GM18861 (cell line): ENCODE measurements around the gene RASAL2.
"Not testable (repeated sequence)": the region's sequence is repeated elsewhere in the genome, so short reads cannot be mapped to it uniquely, and the experiment has no call there.

Source experiments
- ATAC-seq: cut with Tn5 transposase; IDR thresholded peaks from one replicate; pipeline ENCODE4 v1.9.1; 2021; ENCODE audit not compliant: unreplicated experiment

Gene RASAL2

DNA sequence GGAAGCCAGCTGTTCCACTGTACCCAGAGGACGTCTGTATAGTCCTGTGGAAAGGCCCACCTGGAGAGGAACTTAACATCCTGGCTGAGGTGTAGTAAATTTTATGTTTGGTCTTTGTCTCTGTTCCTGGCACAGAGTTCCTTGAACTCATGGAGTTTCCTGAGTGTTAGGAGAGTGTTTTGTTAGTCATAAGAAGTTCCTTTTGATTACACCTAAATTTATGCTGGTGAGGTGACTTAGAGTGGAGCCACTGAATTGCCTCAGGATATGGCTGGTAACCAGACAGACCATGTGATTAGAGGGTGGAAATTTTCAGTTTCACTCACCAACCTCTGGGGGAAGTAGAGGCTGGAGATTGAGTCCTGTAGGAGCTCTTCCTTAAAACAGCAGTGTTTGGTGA lies 57.9 kb downstream of the RASAL2 start:
- no peak for ATAC-seq

- ATAC-seq: no peak
Observed at GRCh38 chr1:178155481-178156255, 61.8 kb downstream of the RASAL2 start.

DNA sequence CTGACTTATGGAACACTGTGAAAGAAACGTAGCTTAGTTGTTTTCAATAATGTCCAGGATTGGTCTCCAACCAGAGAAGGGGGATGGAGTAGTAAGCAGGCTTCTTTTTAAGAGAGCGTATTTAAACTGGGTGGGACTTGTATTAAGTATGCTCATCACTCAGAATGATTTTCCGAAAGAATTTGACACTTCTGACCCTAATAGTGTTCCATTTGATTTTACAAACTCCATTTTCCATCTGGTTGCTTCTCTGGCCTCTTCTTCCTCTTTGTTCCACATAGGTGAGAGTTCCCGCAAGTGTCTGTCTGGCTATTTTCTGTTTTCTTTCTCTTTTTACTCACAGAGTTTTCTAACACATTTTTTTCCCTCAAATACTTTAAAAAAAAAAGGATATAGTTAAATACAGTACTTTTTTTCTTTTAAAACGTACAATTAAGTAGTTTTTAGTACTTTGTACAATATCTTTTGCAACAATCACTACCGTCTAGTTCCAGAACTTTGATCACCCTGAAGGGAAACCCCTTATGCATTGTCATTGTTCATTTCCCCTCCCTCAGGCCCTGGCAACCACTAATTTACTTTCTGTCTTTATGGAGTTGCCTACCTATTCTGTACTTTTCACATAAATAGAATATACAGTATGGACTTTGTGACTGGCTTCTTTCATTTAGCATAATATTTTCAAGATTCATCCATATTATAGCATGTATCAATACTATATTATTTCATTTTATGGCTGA lies 67.0 kb downstream of the RASAL2 start:
- no peak for ATAC-seq

DNA sequence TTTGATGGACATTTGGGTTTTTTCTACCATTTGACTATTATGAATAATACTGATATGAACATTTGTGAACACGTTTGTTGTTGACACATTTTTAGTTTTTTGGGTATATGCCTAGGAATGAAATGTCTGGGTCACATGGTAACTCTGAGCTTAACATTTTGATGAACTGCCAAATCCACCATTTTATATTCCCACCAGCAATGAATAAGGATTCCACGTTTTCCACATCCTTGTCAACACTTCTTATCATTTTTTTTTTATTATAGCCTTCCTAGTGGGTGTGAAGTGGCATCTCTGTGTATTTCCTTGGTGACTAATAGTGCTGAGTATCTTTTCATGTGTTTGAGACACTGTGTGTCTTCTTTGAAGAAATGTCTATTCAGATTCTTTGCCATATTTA lies 67.6 kb downstream of the RASAL2 start:
- no peak for ATAC-seq

DNA sequence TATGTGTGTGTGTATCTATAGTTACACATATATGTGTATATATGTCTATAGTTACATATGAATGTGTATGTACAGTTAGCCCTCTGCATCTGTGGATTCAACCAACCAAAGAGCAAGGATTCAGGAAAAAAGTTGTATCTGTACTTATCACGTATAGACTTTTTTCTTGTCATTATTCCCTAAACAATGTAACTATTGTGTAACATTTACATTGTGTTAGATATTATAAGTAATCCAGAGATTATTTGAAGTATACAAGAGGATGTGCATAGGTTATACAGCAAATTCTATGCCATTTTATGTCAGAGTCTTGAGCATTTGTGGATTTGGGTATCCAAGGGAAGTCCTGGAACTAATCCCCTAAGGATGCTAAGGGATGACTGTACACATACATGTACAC lies 71.3 kb downstream of the RASAL2 start:
- ATAC-seq: no peak

GRCh38 chr1:178166429-178167024 lies 72.6 kb downstream of the RASAL2 start:
- no peak for ATAC-seq

DNA sequence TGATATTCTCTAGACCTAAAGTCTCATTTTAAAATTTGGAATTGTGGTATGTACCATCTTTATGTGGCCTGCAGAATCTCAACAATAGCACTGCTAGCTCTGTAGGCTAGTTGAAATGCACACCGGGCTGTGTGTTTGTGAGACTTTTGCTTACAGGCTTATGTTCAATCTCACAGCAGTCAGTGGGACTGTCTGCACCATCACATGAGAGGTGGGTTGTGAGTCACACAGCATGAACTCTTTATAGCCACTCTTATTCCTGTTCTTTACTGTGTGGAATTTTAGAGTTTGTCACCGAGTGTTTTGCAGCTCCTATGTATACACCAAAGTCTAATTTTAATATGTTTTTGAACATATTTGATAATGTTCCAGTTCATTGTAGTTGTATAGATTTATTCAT lies 74.6 kb downstream of the RASAL2 start:
- no peak for ATAC-seq

DNA sequence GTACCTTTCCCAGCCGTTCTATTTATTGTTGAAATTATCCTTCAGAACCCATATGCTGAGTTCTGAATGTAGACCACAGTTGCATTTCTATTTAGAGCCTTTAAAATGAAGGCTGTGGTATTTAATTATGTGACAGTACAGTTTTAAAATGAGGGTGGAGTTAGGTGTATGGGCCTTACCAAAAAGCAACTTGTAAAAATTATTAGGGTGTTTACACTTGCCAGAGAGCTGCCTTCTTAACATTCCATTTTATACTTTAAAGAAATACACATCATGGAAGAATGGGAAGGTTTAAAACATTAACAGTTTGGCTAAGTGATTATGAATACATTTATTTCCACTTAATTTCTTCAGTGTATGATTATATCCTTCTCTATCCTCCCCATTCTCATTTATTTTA lies 75.7 kb downstream of the RASAL2 start:
- ATAC-seq: no peak

DNA sequence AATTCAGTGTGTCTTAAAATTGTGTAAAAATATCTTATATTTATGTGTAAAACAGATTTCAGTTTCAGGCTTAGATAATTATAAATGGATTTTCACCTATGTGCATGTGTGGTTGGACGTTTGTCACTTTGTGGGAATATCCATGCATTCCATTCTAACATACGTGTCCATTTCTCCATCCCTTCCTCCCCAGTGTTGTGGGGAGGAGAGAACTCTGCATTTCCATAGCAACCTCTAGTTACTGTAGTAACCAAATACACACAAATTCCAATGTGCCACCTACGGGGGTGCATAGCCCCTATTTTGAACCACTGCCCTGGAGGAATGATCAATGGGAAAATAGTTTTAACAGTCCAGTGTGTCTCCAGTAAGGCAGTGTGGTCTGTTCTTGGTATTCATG lies 79.0 kb downstream of the RASAL2 start:
- ATAC-seq: no peak

- no peak for ATAC-seq
Observed at GRCh38 chr1:178174539-178174938, 80.6 kb downstream of the RASAL2 start.

- no peak for ATAC-seq
Observed at GRCh38 chr1:178180405-178180804, 86.5 kb downstream of the RASAL2 start.

DNA sequence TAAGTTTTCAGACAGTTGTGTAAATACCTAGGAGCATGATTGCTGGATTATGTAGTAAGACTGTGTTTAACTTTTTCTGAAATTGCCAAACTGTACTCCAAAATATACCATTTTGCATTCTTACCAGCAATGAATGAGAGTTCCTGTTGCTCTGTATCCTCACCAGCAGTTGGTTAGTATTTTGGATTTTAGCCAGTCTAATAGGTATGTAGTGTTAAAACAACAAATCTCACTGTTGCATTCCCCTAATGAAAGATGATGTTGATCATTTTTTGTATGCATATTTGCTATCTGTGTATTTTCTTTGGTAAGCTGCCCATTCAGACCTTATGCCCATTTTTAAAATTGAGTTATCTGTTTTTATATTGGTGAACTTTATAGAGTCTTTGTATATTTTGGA lies 89.9 kb downstream of the RASAL2 start:
- ATAC-seq: no peak

DNA sequence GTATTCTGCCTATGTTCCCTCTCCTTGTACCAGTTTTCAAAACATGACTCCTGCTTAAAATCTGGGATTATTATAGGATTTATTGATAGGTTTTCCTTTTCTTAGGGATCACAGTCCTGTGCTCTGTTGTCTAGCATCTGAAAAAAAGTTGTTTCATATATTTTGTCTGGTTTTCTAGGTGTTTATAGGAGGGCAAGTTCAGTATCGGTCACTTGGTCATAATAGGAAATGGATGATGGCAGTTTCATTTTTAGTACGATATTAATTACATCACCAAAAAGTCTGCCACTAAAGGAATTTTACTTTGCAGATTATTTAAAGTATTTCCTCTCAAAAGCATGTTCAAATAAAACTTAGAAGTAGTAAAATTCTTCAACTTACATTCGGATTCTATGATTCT lies 94.4 kb downstream of the RASAL2 start:
- no peak for ATAC-seq

DNA sequence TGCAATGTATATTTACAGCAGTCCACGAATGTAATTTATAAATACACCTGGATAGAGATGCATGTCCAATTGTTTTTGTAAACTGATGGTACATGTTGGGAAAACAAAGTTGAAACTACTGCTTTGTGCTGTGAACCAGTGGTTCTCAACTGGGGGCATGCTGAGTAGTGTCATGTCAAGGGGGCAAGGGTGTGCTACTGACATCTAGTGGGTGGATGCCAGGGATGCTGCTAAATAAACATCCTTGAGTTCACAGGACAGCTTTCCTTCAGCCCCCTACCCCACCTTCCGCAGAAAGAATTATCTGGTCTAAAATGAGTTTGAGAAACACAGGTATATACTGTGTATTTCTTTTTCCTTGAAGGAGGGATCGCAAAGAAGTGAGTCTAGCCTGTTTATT lies 95.9 kb downstream of the RASAL2 start:
- ATAC-seq: no peak

DNA sequence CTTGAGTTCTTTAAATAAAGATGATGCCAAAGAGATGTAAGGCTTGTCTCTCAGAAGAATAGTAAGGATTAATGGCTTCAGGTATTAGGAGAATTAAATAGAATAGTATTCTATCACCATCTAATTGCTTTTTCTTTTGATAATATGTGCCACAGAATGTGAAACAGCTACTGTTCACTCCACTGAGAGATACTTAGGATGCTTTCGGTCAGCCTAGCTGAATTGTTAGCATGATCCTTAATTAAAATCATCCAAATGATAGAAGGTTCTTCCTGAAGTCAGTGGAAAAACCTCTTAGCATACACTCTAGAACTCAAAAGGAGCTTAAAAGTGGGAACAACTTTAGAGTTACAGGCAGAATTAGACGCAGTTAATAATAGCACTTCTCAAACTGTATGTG lies 97.0 kb downstream of the RASAL2 start:
- no peak for ATAC-seq

- no peak for ATAC-seq
Observed at GRCh38 chr1:178192686-178193085, 98.8 kb downstream of the RASAL2 start.

GRCh38 chr1:178196631-178197030 lies 102.7 kb downstream of the RASAL2 start:
- no peak for ATAC-seq

- ATAC-seq: not testable (repeated sequence)
Observed at GRCh38 chr1:178202095-178202494, 108.2 kb downstream of the RASAL2 start.

GRCh38 chr1:178202546-178202945 lies 108.6 kb downstream of the RASAL2 start:
- not testable (repeated sequence) for ATAC-seq

DNA sequence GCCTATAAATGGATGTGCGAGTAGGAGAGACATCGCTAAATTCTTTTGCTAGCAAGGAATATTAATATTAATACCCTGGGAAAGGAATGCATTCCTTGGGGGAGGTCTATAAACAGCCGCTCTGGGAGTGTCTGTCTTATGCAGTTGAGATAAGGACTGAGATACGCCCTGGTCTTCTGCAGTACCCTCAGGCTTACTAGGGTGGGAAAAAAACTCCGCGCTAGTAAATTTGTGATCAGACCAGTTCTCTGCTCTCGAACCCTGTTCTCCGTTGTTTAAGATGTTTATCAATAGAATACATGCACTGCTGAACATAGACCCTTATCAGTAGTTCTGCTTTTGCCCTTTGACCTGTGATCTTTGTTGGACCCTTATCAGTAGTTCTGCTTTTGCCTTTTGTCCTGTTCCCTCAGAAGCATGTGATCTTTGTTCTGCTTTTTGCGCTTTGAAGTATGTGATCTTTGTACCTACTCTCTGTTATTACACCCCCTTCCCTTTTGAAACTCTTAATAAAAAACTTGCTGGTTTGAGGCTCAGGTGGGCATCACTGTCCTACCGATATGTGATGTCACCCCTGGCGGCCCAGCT lies 114.5 kb downstream of the RASAL2 start:
- ATAC-seq: not testable (repeated sequence)

DNA sequence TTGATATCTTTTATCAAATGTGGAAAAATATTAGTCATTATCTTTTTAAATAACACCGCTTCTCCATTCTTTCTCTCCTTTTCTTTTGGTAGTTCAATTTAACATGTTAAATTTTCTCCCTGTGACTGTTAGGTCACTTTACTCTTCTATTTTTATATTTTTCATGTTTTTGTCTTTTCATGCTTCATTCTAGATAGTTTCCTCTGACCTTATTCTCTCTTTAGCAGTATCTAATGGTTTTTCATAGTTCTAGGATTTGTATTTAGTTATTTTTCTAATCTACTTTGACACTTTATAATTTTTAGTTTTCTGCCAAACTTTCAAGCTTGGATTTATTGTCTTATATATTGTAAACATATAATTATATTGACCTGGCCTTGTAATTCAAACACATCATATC lies 116.0 kb downstream of the RASAL2 start:
- no peak for ATAC-seq

GRCh38 chr1:178218550-178218949 lies 124.6 kb downstream of the RASAL2 start:
- no peak for ATAC-seq
